Measurements from ENCODE around the gene FTO. TPM values are rescaled to one million over a fixed set of nuclear protein-coding genes. Genes with fewer than 3 reads are reported as not detected.

Gene FTO
- polyA plus RNA-seq, 3 donors = 16.8 to 51.0 (median 37.7) TPM

- no peaks in the 10 kb centered on the region for H4K20me1 ChIP-seq (ENCODE audit: insufficient read depth, low read length)
- Mint-ChIP-seq H3K9me3 (peaks cover 0 to 10% (median 2%) of the 10 kb centered on the region in 7 donors), H3K27me3 (ENCODE audit: low read depth in 3 of 3) (no peaks in the 10 kb centered on the region), H3K4me3 (no peak overlapping the region), H3K36me3 (peaks cover 0 to 4% of the 10 kb centered on the region in 2 donors), H3K27ac (no peak overlapping the region), H3K4me1 (peaks cover 2% of the 10 kb centered on the region)
- no peak overlapping the region for H2AFZ ChIP-seq (ENCODE audit: insufficient read depth, low read depth, low read length, poor library complexity, severe bottlenecking)
- 100% methylated on average over 1 of the region's 10 CpGs for WGBS (ENCODE audit: insufficient coverage)
- H3K36me3 ChIP-seq (replicated peaks in 1 of 2; ENCODE audit: control insufficient read depth in 1 of 2, insufficient read depth in 2 of 2, low read length in 2 of 2) = no peaks in the 10 kb centered on the region
- H3K4me2 ChIP-seq (replicated peaks; ENCODE audit: extremely low read depth, low read length, poor library complexity, severe bottlenecking) = no peak overlapping the region
- H3K27me3 ChIP-seq (ENCODE audit: control insufficient read depth in 2 of 2, insufficient read depth in 2 of 2, low read length in 2 of 2) = no peaks in the 10 kb centered on the region
- no peak for DNase-seq
- H3K4me1 ChIP-seq (ENCODE audit: control insufficient read depth in 1 of 2, insufficient read depth in 2 of 2, low read length in 2 of 2) = no peaks in the 10 kb centered on the region
- H3K27ac ChIP-seq (ENCODE audit: low read depth in 1 of 2, low read length in 2 of 2) = no peak overlapping the region
- no peak overlapping the region for H3K4me3 ChIP-seq (replicated peaks in 1 of 3; ENCODE audit: low read depth in 2 of 3, low read length in 3 of 3)
- no peak for TF ChIP-seq CTCF (IDR thresholded peaks at IDR 0.05)
- H3K9ac ChIP-seq (ENCODE audit: insufficient read depth, low read length, poor library complexity, severe bottlenecking) = no peak overlapping the region
- no peaks in the 10 kb centered on the region for H3K9me3 ChIP-seq (replicated peaks in 1 of 2; ENCODE audit: control insufficient read depth in 1 of 2, insufficient read depth in 1 of 2, low read length in 2 of 2)
- H3K79me2 ChIP-seq (ENCODE audit: insufficient read depth, low read length) = no peaks in the 10 kb centered on the region
- intact Hi-C loops (cut with micrococcal nuclease) = no loop called here
These were observed 399.2 kb downstream of the FTO start for GRCh38 chr16:54102888-54103866.

GRCh38 chr16:54106057-54106456 is 402.1 kb downstream of the FTO start:
- H3K4me1 Mint-ChIP-seq = peaks cover 2% of the 10 kb centered on the region
- Histone ChIP-seq H3K4me3 (replicated peaks in 1 of 3; ENCODE audit: low read depth in 2 of 3, low read length in 3 of 3) (no peak overlapping the region), H4K20me1 (ENCODE audit: insufficient read depth, low read length) (no peaks in the 10 kb centered on the region), H3K9ac (ENCODE audit: insufficient read depth, low read length, poor library complexity, severe bottlenecking) (no peak overlapping the region), H3K4me2 (replicated peaks; ENCODE audit: extremely low read depth, low read length, poor library complexity, severe bottlenecking) (no peak overlapping the region), H3K36me3 (replicated peaks in 1 of 2; ENCODE audit: control insufficient read depth in 1 of 2, insufficient read depth in 2 of 2, low read length in 2 of 2) (no peaks in the 10 kb centered on the region), H3K27ac (ENCODE audit: low read depth in 1 of 2, low read length in 2 of 2) (no peak overlapping the region), H3K27me3 (ENCODE audit: control insufficient read depth in 2 of 2, insufficient read depth in 2 of 2, low read length in 2 of 2) (no peaks in the 10 kb centered on the region), H2AFZ (ENCODE audit: insufficient read depth, low read depth, low read length, poor library complexity, severe bottlenecking) (no peak overlapping the region), H3K79me2 (ENCODE audit: insufficient read depth, low read length) (no peaks in the 10 kb centered on the region), H3K9me3 (replicated peaks in 1 of 2; ENCODE audit: control insufficient read depth in 1 of 2, insufficient read depth in 1 of 2, low read length in 2 of 2) (no peaks in the 10 kb centered on the region), H3K4me1 (ENCODE audit: control insufficient read depth in 1 of 2, insufficient read depth in 2 of 2, low read length in 2 of 2) (no peaks in the 10 kb centered on the region)
- 85% methylated on average over 5 of the region's 5 CpGs for WGBS (ENCODE audit: insufficient coverage)
- H3K27ac Mint-ChIP-seq = no peak overlapping the region
- peaks cover 0 to 3% (median 0%) of the 10 kb centered on the region in 7 donors for H3K9me3 Mint-ChIP-seq
- H3K4me3 Mint-ChIP-seq = no peak overlapping the region
- no peaks in the 10 kb centered on the region for H3K27me3 Mint-ChIP-seq (ENCODE audit: low read depth in 3 of 3)
- no peak for DNase-seq
- H3K36me3 Mint-ChIP-seq = no peaks in the 10 kb centered on the region
- intact Hi-C loops (cut with micrococcal nuclease) = no loop called here
- TF ChIP-seq CTCF (IDR thresholded peaks at IDR 0.05) = no peak

All from CD14-positive monocyte (primary cell).